NB4 (cell line): ENCODE results near the gene UBXN6.

Source experiments
- DNase-seq: peaks from one replicate; pipeline ENCODE4 v3.0.0; 2010; ENCODE audit warnings: low read depth
- H3K4me3 ChIP-seq: one replicate; pipeline ENCODE4 v1.5.1; 2011; ENCODE audit warnings: mild to moderate bottlenecking, low read depth, low read length, moderate library complexity
- MAX ChIP-seq: IDR thresholded peaks from 2 replicates; pipeline ENCODE4 v1.6.1; 2011; ENCODE audit warnings: low read depth, low read length
- MYC ChIP-seq: IDR thresholded peaks from 2 replicates; pipeline ENCODE4 v1.6.1; 2011; ENCODE audit warnings: low read depth, low read length
- POLR2A ChIP-seq: IDR thresholded peaks from 2 replicates; pipeline ENCODE4 v1.6.1; 2011; ENCODE audit warnings: mild to moderate bottlenecking; ENCODE audit not compliant: insufficient read length; ENCODE audit errors: extremely low read depth
- TF ChIP-seq, protein P1 (sequence below): IDR thresholded peaks from one replicate; pipeline ENCODE4 v1.5.1; 2012; ENCODE audit warnings: low read depth, low read length

Gene UBXN6

GRCh38 chr19:4495471-4495870 lies 37.9 kb upstream of the UBXN6 start:
- TF ChIP-seq MAX (no peak), POLR2A (no peak), MYC (no peak)
- TF ChIP-seq, protein P1, sequence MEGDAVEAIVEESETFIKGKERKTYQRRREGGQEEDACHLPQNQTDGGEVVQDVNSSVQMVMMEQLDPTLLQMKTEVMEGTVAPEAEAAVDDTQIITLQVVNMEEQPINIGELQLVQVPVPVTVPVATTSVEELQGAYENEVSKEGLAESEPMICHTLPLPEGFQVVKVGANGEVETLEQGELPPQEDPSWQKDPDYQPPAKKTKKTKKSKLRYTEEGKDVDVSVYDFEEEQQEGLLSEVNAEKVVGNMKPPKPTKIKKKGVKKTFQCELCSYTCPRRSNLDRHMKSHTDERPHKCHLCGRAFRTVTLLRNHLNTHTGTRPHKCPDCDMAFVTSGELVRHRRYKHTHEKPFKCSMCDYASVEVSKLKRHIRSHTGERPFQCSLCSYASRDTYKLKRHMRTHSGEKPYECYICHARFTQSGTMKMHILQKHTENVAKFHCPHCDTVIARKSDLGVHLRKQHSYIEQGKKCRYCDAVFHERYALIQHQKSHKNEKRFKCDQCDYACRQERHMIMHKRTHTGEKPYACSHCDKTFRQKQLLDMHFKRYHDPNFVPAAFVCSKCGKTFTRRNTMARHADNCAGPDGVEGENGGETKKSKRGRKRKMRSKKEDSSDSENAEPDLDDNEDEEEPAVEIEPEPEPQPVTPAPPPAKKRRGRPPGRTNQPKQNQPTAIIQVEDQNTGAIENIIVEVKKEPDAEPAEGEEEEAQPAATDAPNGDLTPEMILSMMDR, result no peak
- DNase-seq, result no peak
- no peak overlapping the region for H3K4me3 ChIP-seq

DNA sequence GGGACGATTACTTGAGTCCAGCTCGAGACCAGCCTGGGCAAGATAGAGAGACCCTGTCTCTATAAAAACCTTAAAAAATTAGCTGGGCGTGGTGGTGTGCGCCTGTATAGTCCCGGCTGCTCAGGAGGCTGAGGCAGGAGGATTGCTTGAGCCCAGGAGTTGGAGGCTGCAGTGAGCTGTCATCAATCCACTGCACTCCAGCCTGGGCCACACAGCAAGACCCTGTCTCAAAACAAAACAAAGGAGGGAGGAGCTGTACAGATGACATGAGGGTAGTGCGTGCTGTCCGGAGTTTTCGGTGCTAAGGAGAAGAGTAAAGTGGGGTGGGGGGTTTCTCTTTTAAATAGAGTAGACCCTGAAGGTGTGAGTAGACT lies 37.1 kb upstream of the UBXN6 start:
- DNase-seq, result no peak
- H3K4me3 ChIP-seq, result no peak overlapping the region
- no peak for TF ChIP-seq POLR2A
- no peak for TF ChIP-seq MAX
- TF ChIP-seq, protein P1, result no peak
- no peak for TF ChIP-seq MYC

DNA sequence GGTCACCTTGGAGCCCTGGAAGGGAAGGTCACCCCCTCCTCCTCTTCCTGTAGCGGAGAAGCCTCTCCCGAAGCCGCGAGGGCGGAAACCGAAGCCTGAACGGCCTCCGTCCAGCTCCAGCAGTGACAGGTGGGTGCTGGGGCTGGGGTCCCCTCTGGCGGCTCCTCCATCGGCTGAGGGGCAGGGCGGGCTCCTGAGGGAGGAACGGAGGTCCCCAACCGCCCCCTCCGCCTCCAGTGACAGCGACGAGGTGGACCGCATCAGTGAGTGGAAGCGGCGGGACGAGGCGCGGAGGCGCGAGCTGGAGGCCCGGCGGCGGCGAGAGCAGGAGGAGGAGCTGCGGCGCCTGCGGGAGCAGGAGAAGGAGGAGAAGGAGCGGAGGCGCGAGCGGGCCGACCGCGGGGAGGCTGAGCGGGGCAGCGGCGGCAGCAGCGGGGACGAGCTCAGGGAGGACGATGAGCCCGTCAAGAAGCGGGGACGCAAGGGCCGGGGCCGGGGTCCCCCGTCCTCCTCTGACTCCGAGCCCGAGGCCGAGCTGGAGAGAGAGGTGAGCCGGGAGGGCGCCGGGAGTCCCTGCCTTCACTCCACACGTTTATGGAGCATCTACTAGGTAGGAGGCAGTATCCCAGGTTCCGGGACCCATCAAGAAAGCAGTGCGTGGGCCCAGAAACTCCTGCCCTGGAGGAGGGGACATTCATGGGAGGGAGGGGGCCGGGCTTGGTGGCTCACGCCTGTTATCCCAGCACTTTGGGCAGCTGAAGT lies 36.5 kb upstream of the UBXN6 start:
- no peak overlapping the region for H3K4me3 ChIP-seq
- TF ChIP-seq MYC (no peak), MAX (no peak), POLR2A (no peak)
- TF ChIP-seq, protein P1, result no peak
- DNase-seq, result no peak

GRCh38 chr19:4493104-4493928 lies 35.7 kb upstream of the UBXN6 start:
- TF ChIP-seq MYC (no peak), POLR2A (no peak), MAX (no peak)
- TF ChIP-seq, protein P1, result no peak
- H3K4me3 ChIP-seq, result no peak overlapping the region
- no peak for DNase-seq

DNA sequence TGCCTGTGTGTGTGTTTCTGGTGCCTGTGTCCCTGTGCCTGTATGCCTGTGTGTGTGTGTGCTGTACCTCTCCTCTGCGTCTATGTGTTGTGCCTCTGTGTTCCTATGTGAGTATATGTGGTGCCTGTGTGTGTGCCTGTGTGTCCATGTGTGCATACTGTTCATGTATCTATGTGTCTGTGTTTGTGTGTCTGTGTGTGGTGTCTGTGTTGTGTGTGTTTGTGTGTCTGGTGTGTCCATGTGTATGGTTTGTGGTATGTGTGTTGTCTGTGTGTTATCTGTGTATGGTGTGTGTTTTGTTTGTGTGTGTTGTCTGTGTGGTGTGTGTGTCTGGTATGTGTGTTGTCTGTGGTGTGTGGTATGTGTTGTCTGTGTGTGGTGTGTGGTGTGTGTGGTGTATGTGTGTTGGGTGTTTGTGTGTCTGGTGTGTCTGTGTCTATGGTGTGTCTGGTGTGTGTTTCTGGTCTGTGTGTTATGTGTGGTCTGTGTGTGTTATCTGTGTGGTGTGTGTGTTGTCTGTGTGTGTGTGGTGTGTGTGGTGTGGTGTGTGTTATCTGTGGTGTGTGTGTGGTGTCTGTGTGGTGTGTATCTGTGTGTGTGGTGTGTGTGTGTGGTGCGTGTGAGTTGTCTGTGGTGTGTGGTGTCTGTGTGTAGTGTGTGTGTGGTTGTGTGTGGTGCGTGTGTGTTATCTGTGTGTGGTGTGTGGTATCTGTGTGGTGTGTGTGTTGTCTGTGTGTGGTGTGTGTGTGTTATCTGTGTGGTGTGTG lies 34.9 kb upstream of the UBXN6 start:
- no peak overlapping the region for H3K4me3 ChIP-seq
- TF ChIP-seq MAX, result no peak
- no peak for TF ChIP-seq POLR2A
- TF ChIP-seq, protein P1, result no peak
- no peak for TF ChIP-seq MYC
- no peak for DNase-seq
